ENCODE measurements around the gene RNF223. TPM values are rescaled to one million over a fixed set of nuclear protein-coding genes. Genes with fewer than 3 reads are reported as not detected.

RNF223 gene
- total RNA-seq, 1 donor from 2014 or later = not detected

DNA sequence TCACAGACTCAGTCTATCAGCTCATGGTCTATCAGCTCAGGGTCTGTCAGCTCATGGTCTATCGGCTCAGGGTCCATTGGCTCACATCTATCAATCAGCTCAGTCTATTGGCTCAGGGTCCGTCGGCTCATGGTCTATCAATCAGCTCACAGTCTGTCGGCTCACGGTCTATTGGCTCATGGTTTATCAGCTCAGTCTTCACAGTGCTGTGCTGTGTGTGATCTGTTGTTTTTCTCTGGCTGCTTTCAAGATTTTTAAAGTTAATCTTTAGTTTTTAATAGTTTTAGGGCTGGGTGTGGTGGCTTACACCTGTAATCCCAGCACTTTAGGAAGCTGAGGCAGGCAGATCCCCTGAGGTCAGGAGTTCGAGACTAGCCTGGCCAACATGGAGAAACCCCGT lies 27.4 kb upstream of the RNF223 start:
- Histone ChIP-seq H4K20me1 (ENCODE audit: low read depth) (no peaks in the 10 kb centered on the region), H3K27ac (no peak overlapping the region), H3K79me2 (ENCODE audit: low read depth) (peaks cover 9% of the 10 kb centered on the region), H3K4me3 (no peak overlapping the region), H3K4me1 (no peaks in the 10 kb centered on the region), H3F3A (ENCODE audit: low read depth) (no peaks in the 10 kb centered on the region), H2AFZ (replicated peaks) (no peak overlapping the region), H3K9ac (no peak overlapping the region), H3K27me3 (no peaks in the 10 kb centered on the region), H3K36me3 (no peaks in the 10 kb centered on the region), H3K9me3 (ENCODE audit: low read depth) (no peaks in the 10 kb centered on the region), H3K4me2 (no peak overlapping the region)
- H3K27ac Mint-ChIP-seq = no peak overlapping the region
- H3K9me3 Mint-ChIP-seq = peaks cover 24% of the 10 kb centered on the region
- TF ChIP-seq, protein P1, sequence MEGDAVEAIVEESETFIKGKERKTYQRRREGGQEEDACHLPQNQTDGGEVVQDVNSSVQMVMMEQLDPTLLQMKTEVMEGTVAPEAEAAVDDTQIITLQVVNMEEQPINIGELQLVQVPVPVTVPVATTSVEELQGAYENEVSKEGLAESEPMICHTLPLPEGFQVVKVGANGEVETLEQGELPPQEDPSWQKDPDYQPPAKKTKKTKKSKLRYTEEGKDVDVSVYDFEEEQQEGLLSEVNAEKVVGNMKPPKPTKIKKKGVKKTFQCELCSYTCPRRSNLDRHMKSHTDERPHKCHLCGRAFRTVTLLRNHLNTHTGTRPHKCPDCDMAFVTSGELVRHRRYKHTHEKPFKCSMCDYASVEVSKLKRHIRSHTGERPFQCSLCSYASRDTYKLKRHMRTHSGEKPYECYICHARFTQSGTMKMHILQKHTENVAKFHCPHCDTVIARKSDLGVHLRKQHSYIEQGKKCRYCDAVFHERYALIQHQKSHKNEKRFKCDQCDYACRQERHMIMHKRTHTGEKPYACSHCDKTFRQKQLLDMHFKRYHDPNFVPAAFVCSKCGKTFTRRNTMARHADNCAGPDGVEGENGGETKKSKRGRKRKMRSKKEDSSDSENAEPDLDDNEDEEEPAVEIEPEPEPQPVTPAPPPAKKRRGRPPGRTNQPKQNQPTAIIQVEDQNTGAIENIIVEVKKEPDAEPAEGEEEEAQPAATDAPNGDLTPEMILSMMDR (IDR thresholded peaks at IDR 0.05) = no peak
- TF ChIP-seq EZH2 (IDR thresholded peaks at IDR 0.05) (no peak), EZH2phosphoT487 (IDR thresholded peaks at IDR 0.05) (no peak)
- H3K4me3 Mint-ChIP-seq = no peak overlapping the region
- no peak for DNase-seq (ENCODE audit: low spot score)
- peaks cover 24% of the 10 kb centered on the region for H3K36me3 Mint-ChIP-seq
- H3K4me1 Mint-ChIP-seq = no peaks in the 10 kb centered on the region
- no peaks in the 10 kb centered on the region for H3K27me3 Mint-ChIP-seq (ENCODE audit: insufficient read depth, low read depth)

DNA sequence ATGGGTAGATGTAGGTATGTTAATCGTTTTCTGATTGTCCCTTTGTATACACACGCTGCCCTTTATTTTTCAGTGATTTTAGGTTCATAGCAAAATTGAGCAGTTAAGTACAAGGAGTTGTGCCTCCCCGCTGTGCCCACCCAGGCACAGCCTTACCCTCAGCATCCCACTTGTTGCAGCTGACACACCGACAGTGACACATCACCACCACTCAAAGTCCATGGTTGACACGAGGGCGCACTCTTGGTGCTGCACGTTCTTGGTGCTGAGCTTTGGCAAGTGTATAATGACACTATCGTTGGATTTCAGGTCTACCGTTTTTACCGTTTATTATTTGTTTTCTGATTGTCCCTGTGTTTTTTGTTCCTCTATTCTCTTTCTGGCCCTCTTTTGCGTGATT lies 26.2 kb upstream of the RNF223 start:
- DNase-seq (ENCODE audit: low spot score) = no peak
- H3K36me3 ChIP-seq = no peaks in the 10 kb centered on the region

DNA sequence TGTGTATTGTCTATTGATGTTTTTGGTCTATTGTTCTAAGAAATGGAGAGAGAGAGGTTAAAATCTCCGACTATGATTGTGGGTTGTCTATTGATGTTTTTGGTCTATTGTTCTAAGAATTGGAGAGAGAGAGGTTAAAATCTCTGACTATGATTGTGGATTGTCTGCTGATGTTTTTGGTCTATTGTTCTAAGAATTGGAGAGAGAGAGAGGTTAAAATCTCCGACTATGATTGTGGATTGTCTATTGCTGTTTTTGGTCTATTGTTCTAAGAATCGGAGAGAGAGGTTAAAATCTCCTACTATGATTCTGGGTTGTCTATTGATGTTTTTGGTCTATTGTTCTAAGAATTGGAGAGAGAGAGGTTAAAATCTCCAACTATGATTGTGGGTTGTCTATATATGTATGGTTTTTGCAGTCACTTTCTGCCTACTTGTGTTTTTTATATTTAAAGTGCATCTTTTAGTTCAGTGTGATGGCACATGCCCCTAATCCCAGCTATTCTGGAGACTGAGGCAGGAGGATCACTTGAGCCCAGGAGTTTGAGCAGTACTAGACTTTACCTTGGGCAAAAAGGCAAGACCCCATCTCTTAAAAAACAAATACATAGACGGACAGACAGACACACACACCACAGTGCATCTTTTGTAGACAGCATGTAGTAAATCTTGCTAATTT lies 25.5 kb upstream of the RNF223 start:
- no peaks in the 10 kb centered on the region for H3K79me2 ChIP-seq (ENCODE audit: low read depth)
- no peaks in the 10 kb centered on the region for H3K27me3 ChIP-seq
- no peak overlapping the region for H3K9ac ChIP-seq
- H3K4me1 Mint-ChIP-seq = no peaks in the 10 kb centered on the region
- TF ChIP-seq, protein P1 (IDR thresholded peaks at IDR 0.05) = no peak
- TF ChIP-seq EZH2 (IDR thresholded peaks at IDR 0.05) (no peak), EZH2phosphoT487 (IDR thresholded peaks at IDR 0.05) (no peak)
- H3K9me3 ChIP-seq (ENCODE audit: low read depth) = no peaks in the 10 kb centered on the region
- no peak overlapping the region for H3K4me2 ChIP-seq
- H3F3A ChIP-seq (ENCODE audit: low read depth) = no peaks in the 10 kb centered on the region
- H3K27me3 Mint-ChIP-seq (ENCODE audit: insufficient read depth, low read depth) = no peaks in the 10 kb centered on the region
- H3K27ac ChIP-seq = no peak overlapping the region
- DNase-seq (ENCODE audit: low spot score) = no peak
- no peak overlapping the region for H3K4me3 ChIP-seq
- no peak overlapping the region for H3K4me3 Mint-ChIP-seq
- peaks cover 18% of the 10 kb centered on the region for H3K36me3 Mint-ChIP-seq
- H3K4me1 ChIP-seq = no peaks in the 10 kb centered on the region
- H2AFZ ChIP-seq (replicated peaks) = no peak overlapping the region
- no peaks in the 10 kb centered on the region for H4K20me1 ChIP-seq (ENCODE audit: low read depth)
- no peak overlapping the region for H3K27ac Mint-ChIP-seq
- H3K36me3 ChIP-seq = no peaks in the 10 kb centered on the region
- peaks cover 20% of the 10 kb centered on the region for H3K9me3 Mint-ChIP-seq

More for the DNA sequence above, 26.2 kb upstream of the RNF223 start:
- H3K4me3 Mint-ChIP-seq = no peak overlapping the region
- Histone ChIP-seq H4K20me1 (ENCODE audit: low read depth) (no peaks in the 10 kb centered on the region), H3K9ac (no peak overlapping the region), H3K27ac (no peak overlapping the region), H3K9me3 (ENCODE audit: low read depth) (no peaks in the 10 kb centered on the region), H3K27me3 (no peaks in the 10 kb centered on the region), H3K4me2 (no peak overlapping the region), H2AFZ (replicated peaks) (no peak overlapping the region), H3F3A (ENCODE audit: low read depth) (no peaks in the 10 kb centered on the region), H3K4me3 (no peak overlapping the region), H3K79me2 (ENCODE audit: low read depth) (peaks cover 5% of the 10 kb centered on the region), H3K4me1 (no peaks in the 10 kb centered on the region)
- H3K9me3 Mint-ChIP-seq = peaks cover 20% of the 10 kb centered on the region
- no peak overlapping the region for H3K27ac Mint-ChIP-seq
- H3K36me3 Mint-ChIP-seq = peaks cover 18% of the 10 kb centered on the region
- H3K4me1 Mint-ChIP-seq = no peaks in the 10 kb centered on the region
- TF ChIP-seq EZH2phosphoT487 (IDR thresholded peaks at IDR 0.05) (no peak), EZH2 (IDR thresholded peaks at IDR 0.05) (no peak)
- TF ChIP-seq, protein P1 (IDR thresholded peaks at IDR 0.05) = no peak
- no peaks in the 10 kb centered on the region for H3K27me3 Mint-ChIP-seq (ENCODE audit: insufficient read depth, low read depth)

Data from neural progenitor cell (in vitro differentiated cells).